GM10266 (cell line): ENCODE data around the gene NMU.
"Not testable (repeated sequence)": the region's sequence is repeated elsewhere in the genome, so short reads cannot be mapped to it uniquely, and the experiment has no call there.

Experiments
- DNase-seq: peaks from one replicate; pipeline ENCODE4 v3.0.0; 2012; ENCODE audit errors: extremely low spot score
- TF ChIP-seq, protein P1 (sequence below): IDR thresholded peaks from 2 replicates; pipeline ENCODE4 v1.5.1; 2012; ENCODE audit warnings: mild to moderate bottlenecking, low read depth; ENCODE audit not compliant: control insufficient read depth, insufficient read depth; ENCODE audit errors: missing control alignments

NMU gene, protein sequence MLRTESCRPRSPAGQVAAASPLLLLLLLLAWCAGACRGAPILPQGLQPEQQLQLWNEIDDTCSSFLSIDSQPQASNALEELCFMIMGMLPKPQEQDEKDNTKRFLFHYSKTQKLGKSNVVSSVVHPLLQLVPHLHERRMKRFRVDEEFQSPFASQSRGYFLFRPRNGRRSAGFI

DNA sequence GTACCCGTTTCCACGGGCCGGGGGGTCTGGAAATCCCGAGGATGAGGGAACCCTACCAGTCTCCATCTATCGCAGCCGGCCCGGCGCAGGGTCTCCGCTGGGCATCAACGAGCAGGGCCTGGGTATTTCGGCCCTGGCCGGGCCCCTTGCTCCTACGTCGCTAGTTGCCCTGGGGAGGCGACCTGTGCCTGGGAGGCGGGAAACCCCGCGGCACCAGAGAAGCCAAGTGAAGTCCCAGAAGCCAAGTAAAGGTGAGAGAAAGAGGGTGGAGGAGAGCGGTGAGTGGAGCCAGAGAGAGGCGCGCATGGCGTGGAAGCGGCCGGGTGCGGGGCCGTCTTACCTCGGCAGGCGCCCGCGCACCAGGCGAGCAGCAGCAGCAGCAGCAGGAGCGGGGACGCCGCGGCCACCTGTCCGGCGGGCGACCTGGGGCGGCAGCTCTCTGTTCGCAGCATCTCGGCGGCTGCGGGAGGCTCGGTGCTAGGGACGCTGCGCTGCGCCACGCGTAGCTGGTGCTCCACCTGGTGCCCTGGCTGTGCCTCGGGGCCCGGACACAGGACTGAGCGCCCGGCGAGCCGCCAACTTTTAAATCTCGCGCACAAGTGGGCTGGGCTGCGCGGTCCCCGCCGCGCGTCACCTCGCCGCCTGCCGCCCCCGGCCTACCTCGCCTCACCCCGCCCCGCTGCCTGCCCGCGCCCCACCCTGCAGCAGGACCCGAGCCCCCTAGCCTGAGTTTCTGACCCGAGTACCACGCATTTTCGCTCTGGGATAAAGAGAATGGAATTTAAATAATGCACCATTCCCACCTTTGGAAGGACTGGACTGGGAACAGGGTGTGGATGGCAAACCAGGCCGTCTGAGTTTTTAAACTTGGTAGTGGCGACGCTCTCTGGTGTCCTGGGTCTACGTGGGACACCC lies at the start of gene NMU:
TSS of gene NMU (minus strand) at position 558 of the 915 bp plus-strand sequence. CDS start at position 452, 106 bp downstream.
- TF ChIP-seq, protein P1, sequence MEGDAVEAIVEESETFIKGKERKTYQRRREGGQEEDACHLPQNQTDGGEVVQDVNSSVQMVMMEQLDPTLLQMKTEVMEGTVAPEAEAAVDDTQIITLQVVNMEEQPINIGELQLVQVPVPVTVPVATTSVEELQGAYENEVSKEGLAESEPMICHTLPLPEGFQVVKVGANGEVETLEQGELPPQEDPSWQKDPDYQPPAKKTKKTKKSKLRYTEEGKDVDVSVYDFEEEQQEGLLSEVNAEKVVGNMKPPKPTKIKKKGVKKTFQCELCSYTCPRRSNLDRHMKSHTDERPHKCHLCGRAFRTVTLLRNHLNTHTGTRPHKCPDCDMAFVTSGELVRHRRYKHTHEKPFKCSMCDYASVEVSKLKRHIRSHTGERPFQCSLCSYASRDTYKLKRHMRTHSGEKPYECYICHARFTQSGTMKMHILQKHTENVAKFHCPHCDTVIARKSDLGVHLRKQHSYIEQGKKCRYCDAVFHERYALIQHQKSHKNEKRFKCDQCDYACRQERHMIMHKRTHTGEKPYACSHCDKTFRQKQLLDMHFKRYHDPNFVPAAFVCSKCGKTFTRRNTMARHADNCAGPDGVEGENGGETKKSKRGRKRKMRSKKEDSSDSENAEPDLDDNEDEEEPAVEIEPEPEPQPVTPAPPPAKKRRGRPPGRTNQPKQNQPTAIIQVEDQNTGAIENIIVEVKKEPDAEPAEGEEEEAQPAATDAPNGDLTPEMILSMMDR, result peak; percentile 27
- peak; percentile 59 for DNase-seq

DNA sequence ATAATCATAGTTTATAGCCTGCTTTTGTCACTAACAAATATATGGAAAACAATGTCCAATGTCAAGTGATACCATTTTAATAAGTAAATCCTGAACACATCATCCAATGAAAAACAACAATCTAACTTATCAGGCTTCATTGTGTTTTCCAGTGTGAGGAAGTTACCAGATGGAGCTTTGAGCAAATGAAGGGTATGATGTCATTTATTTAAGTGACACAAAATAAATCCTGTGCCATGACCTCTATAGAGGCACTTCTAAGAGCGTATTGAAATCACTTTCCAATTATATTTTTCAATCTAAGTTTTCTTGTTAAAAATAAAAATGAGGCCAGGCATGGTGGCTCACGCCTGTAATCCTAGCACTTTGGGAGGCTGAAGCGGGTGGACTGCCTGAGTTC lies 48.2 kb upstream of the NMU start:
- TF ChIP-seq, protein P1, result no peak
- no peak for DNase-seq

DNA sequence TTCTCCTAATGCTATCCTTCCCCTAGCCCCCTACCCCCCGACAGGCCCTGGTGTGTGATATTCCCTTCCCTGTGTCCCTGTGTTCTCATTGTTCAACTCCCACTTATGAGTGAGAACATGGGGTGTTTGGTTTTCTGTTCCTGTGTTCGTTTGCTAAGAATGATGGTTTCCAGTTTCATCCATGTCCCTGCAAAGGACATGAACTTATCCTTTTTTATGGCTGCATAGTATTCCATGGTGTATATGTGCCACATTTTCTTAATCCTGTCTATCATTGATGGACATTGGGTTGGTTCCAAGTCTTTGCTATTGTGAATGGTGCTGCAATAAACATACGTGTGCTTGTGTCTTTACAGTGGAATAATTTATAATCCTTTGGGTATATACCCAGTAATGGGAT lies 46.7 kb upstream of the NMU start:
- not testable (repeated sequence) for DNase-seq

DNA sequence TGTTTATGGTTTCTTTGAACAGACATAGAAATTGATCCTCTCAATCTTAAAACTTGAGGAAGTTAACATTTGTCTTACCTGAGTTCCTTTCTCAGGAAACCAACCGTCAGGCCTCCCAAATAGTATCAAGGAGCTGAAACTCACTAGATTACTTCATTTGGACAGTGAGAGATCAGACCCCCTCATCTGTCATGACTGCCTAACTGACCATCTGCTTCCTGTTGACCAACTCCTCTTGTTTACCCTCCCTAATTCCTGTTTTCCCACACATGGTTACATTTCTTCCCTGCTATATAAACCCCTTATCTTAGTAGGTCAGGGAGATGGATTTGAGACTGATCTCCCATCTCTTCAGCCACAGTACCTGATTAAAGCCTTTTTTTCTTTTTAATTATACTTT lies 46.2 kb upstream of the NMU start:
- no peak for DNase-seq
- TF ChIP-seq, protein P1, result no peak

DNA sequence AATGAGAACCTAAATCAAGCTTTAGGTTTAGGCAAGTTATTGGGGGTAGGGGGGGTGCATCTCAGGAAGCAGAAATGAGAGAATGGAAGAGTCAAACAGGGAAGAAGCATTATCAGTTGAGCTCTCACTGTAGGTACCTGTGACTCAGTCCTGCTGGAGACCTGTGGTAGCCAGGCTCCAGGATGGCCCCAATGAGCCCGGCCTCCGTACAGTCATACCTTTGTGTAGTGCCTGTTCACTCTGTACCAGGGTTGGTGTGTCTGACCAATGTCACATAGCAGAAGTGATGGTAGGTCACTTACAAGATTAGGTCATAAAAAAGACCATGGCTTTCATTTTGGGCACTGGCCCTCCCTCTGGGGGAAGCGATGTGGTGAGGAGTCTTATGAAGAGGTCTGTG lies 45.3 kb upstream of the NMU start:
- DNase-seq, result no peak
- TF ChIP-seq, protein P1, result no peak

DNA sequence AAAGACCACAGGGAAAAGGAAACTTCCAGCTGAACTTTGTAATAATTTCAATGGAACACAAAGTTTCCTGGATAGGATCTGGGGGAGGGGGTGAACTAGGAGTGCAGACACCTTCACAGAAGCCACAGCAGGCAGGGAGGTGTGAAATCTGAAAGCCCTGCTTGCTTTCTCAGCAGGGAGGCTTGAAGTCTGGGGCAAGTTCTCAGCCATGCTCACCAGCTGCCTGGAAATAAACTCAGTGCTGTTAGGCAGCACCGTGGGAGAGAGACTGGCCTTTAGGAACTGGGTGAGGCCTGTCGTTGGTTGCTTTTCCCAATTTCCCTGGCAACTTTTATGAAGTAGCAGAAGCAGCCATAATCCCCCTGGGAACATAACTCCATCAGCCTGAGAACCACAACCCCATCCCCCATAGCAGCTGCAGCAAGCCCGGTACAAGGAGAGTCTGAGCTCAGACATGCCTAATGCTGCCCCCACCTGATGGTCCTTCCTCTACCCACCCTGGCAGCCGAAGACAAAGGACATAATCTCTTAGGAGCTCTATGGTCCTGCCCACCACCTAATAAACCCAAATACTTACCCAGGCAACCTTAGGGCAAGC lies 39.2 kb upstream of the NMU start:
- TF ChIP-seq, protein P1, result no peak
- no peak for DNase-seq

DNA sequence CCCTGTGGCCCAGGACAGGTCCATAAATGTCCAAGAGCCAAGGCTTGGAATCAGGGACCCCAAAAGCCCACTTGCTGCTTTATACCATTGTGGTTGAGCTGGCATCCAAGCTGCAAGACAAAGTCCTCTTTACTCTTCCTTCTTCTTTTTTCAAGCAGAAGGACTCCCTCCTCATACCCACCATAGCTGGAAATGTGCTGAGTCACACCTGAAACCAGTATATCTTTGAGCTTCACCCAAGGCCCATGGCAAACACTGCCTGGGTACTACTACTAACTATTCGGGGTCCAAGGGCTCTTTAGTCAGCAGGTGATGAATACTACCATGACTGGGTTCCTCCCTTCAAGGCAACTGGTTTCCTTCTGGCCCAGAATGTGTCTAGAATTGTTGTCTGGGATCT lies 37.3 kb upstream of the NMU start:
- TF ChIP-seq, protein P1, result no peak
- no peak for DNase-seq
